ENCODE measurements around the gene COPS7A.

DNA sequence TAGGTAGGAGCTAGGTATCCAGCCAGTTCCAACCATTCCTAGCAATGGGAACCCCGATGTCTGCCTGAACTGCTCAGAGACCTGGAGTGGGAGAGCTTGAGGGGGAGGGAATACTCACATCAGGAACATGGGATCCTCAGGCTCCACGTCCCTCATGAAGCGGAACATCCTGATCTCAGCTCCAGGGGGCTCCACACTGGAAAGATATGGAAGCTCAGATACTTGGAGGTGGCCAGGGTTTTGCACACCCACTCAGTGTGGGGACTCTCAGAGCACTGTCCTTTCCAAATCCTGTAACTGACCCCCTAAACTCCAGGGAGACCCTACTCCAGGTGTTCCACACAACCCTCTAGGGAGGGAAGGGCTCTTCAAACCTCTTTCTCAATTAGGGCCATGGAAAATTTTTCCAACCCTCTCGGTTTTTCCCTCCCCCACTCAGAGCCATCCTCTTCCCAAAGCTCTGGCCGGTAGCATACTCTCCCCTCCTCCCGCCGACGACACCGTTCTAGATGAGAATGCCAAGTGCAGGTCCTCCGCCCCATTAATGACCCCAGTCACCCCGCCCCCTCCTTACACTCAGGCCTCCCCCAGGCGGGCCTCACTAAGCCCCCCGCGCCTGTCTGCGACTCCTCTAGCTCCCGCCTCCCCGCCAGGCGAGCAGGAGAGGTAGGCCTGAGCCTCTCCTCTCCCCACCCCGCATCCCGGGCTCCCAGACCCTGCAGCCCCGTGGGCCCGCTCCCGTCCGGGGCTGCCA, 28.5 kb downstream of the COPS7A start:
- TF ChIP-seq, protein P1, sequence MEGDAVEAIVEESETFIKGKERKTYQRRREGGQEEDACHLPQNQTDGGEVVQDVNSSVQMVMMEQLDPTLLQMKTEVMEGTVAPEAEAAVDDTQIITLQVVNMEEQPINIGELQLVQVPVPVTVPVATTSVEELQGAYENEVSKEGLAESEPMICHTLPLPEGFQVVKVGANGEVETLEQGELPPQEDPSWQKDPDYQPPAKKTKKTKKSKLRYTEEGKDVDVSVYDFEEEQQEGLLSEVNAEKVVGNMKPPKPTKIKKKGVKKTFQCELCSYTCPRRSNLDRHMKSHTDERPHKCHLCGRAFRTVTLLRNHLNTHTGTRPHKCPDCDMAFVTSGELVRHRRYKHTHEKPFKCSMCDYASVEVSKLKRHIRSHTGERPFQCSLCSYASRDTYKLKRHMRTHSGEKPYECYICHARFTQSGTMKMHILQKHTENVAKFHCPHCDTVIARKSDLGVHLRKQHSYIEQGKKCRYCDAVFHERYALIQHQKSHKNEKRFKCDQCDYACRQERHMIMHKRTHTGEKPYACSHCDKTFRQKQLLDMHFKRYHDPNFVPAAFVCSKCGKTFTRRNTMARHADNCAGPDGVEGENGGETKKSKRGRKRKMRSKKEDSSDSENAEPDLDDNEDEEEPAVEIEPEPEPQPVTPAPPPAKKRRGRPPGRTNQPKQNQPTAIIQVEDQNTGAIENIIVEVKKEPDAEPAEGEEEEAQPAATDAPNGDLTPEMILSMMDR (conservative IDR thresholded peaks at IDR 0.05), result no peak
- no peak for TF ChIP-seq ZFX (IDR thresholded peaks at IDR 0.05)

Measured in C4-2B (cell line).